ENCODE data around the gene NCKAP5L. TPM values are rescaled to one million over a fixed set of nuclear protein-coding genes. Genes with fewer than 3 reads are reported as not detected.

Gene NCKAP5L, protein sequence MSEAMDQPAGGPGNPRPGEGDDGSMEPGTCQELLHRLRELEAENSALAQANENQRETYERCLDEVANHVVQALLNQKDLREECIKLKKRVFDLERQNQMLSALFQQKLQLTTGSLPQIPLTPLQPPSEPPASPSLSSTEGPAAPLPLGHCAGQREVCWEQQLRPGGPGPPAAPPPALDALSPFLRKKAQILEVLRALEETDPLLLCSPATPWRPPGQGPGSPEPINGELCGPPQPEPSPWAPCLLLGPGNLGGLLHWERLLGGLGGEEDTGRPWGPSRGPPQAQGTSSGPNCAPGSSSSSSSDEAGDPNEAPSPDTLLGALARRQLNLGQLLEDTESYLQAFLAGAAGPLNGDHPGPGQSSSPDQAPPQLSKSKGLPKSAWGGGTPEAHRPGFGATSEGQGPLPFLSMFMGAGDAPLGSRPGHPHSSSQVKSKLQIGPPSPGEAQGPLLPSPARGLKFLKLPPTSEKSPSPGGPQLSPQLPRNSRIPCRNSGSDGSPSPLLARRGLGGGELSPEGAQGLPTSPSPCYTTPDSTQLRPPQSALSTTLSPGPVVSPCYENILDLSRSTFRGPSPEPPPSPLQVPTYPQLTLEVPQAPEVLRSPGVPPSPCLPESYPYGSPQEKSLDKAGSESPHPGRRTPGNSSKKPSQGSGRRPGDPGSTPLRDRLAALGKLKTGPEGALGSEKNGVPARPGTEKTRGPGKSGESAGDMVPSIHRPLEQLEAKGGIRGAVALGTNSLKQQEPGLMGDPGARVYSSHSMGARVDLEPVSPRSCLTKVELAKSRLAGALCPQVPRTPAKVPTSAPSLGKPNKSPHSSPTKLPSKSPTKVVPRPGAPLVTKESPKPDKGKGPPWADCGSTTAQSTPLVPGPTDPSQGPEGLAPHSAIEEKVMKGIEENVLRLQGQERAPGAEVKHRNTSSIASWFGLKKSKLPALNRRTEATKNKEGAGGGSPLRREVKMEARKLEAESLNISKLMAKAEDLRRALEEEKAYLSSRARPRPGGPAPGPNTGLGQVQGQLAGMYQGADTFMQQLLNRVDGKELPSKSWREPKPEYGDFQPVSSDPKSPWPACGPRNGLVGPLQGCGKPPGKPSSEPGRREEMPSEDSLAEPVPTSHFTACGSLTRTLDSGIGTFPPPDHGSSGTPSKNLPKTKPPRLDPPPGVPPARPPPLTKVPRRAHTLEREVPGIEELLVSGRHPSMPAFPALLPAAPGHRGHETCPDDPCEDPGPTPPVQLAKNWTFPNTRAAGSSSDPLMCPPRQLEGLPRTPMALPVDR (N-terminal part only)
- total RNA-seq (2022; extraction: Qiagen RNA extraction; ENCODE audit: low read depth) = 5.3 to 10.3 TPM (median 8.3 TPM) in 5 replicates

DNA sequence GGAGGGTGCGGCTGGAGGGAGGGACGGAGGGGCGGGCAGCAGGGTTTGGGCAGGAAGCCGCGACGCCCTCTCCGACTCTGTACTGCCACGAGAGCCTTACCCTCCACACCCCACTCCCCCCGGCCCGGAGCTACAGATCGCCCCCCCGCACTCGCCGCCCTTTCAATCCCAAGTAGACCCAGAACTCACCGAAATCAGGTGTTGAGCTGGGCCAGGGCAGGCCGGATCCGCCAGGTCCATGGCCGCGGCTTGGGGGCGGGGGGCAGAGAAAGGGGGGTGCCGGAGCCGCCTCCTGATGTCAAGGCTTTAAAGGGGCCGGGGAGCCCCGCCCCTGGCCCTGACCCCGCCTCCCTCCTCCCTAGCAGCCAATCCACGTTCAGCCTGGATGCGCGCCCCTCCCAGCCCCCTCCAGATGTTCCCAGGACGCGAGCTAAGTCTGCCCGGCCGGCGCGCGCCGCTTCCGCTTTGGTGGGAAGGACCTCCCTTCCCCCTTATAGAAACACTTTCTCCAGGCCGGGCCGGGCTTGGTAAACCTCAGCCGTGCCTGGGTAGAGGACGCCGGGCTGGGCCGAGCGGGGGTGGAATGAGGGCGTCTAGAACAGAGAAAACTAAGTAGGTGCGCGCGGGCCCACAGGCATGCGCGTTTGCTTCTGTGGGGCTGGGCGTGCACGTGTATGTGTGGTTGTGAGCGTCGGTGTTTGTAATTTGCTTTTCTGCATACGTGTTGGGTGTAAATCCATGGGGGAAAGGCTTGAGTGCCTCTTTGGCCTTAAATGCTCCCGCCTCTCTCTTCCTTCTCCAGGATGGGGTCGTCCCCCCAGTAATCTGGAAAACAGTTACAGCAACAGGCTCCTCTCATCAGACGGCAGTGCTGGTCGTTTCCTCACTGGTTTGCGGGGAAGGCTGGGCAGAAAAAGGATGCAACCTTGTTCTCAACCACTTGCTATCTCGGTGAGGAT lies at the start of gene NCKAP5L:
Gene NCKAP5L (minus strand): TSS at position 281 of the 959 bp plus-strand sequence. CDS start 24,369 bp downstream, outside the sequence.

DNA sequence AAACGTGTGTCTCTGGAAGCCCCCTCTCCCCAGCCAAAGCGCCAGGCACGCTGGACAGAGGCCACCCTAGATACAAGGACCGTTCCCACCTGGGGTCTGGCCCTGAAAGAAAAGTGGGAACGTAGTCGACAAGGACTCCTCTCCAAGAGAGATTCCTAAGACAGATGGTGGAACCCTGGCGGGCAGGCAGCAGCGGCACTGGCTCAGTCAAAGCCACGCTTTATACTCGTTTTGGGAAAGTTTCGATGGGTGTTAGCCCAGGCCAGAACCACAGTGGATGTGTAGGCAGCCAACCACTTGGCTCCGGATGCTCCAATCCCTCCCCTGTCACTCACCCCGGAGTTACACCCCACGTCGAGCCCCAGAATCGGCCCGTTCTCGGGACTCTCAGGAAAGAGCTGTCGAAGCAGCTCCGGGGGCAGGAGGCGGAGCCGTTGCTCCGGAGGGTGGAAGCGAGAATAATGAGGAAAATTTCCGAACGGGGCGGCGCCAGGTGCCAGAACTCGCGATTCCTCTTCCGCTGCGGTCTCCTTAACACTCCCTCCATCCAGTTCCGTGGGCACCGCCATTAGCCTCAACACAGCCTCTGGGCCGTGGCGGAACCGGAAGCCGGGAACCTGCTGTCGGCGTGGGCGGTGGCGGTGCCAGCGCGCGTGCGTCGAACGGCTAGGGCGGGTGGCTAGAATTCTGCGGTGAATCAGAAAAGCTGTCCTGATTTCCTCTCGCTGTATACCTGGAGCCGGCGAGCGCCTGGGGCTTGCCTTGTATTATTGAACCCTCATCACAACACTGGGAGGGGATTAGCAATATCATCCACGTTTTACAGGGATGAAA lies 14.5 kb upstream of the NCKAP5L start, which contains the start of gene BCDIN3D:
Gene BCDIN3D (minus strand): TSS at position 588 of the 834 bp plus-strand sequence. CDS start 19 bp downstream, at position 569.

Other genes with a start within 250 kb of the NCKAP5L start
- 0.11 to 0.23 TPM (median 0.14 TPM) in 3 of 5 replicates, not detected in the others for gene FAM186B, start 222.8 kb downstream of the NCKAP5L start, total RNA-seq (2022; extraction: Qiagen RNA extraction; ENCODE audit: low read depth)
- 5.6 to 8.7 TPM (median 7.7 TPM) in 5 replicates for gene PRPF40B, start 204.9 kb downstream of the NCKAP5L start, total RNA-seq (2022; extraction: Qiagen RNA extraction; ENCODE audit: low read depth)
- gene FMNL3, start 121.0 kb downstream of the NCKAP5L start, total RNA-seq (2022; extraction: Qiagen RNA extraction; ENCODE audit: low read depth) = 1.2 to 2.3 TPM (median 1.9 TPM) in 5 replicates
- gene TMBIM6, start 86.9 kb downstream of the NCKAP5L start, total RNA-seq (2022; extraction: Qiagen RNA extraction; ENCODE audit: low read depth) = 393 to 517 TPM (median 478 TPM) in 5 replicates
- gene BCDIN3D, start 14.7 kb upstream of the NCKAP5L start, total RNA-seq (2022; extraction: Qiagen RNA extraction; ENCODE audit: low read depth) = 4.4 to 4.7 TPM (median 4.5 TPM) in 5 replicates
- gene FAIM2, start 75.5 kb upstream of the NCKAP5L start, total RNA-seq (2022; extraction: Qiagen RNA extraction; ENCODE audit: low read depth) = 0.09 TPM in 1 of 5 replicates, not detected in the others
- gene AQP2, start 122.3 kb upstream of the NCKAP5L start, total RNA-seq (2022; extraction: Qiagen RNA extraction; ENCODE audit: low read depth) = not detected in 5 replicates
- gene AQP5, start 133.5 kb upstream of the NCKAP5L start, total RNA-seq (2022; extraction: Qiagen RNA extraction; ENCODE audit: low read depth) = 0.09 TPM in 1 of 5 replicates, not detected in the others
- not detected in 5 replicates for gene AQP6, start 144.5 kb upstream of the NCKAP5L start, total RNA-seq (2022; extraction: Qiagen RNA extraction; ENCODE audit: low read depth)
- gene RACGAP1, start 197.1 kb upstream of the NCKAP5L start, total RNA-seq (2022; extraction: Qiagen RNA extraction; ENCODE audit: low read depth) = 77.8 to 84.8 TPM (median 81.2 TPM) in 5 replicates
- 3.8 to 7.6 TPM (median 6.0 TPM) in 5 replicates for gene ASIC1, start 229.2 kb upstream of the NCKAP5L start, total RNA-seq (2022; extraction: Qiagen RNA extraction; ENCODE audit: low read depth)